ENCODE data around the gene FNBP1.

DNA sequence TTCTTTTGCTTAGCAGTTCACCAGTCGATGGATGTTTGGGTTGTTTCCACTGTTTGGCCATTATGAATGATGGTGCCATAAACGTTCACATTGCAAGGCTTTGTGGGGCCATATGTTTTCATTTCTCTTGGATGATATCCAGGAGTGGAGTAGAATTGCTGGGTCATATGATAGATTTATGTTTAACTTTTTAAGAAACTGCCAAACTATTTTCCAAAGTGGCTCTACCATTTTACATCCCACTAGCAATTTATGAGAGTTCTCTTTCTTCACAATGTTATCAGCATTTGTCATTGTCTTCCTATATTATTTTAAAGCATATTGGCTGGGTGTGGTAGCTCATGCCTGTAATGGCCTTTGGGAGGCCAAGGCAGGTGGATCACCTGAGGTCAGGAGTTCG, 15.9 kb upstream of the FNBP1 start:
- TF ChIP-seq POLR2A (IDR thresholded peaks at IDR 0.05) = no peak
- TF ChIP-seq, protein P1, sequence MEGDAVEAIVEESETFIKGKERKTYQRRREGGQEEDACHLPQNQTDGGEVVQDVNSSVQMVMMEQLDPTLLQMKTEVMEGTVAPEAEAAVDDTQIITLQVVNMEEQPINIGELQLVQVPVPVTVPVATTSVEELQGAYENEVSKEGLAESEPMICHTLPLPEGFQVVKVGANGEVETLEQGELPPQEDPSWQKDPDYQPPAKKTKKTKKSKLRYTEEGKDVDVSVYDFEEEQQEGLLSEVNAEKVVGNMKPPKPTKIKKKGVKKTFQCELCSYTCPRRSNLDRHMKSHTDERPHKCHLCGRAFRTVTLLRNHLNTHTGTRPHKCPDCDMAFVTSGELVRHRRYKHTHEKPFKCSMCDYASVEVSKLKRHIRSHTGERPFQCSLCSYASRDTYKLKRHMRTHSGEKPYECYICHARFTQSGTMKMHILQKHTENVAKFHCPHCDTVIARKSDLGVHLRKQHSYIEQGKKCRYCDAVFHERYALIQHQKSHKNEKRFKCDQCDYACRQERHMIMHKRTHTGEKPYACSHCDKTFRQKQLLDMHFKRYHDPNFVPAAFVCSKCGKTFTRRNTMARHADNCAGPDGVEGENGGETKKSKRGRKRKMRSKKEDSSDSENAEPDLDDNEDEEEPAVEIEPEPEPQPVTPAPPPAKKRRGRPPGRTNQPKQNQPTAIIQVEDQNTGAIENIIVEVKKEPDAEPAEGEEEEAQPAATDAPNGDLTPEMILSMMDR (IDR thresholded peaks at IDR 0.05 in 4 of 5, conservative IDR thresholded peaks at IDR 0.05 in 1 of 5) = no peak
